Measurements from ENCODE around the gene PIK3R2. TPM values are rescaled to one million over a fixed set of nuclear protein-coding genes. Genes with fewer than 3 reads are reported as not detected.

PIK3R2 gene
- total RNA-seq, 1 experiment from 2014 or later = 37.6 TPM

DNA sequence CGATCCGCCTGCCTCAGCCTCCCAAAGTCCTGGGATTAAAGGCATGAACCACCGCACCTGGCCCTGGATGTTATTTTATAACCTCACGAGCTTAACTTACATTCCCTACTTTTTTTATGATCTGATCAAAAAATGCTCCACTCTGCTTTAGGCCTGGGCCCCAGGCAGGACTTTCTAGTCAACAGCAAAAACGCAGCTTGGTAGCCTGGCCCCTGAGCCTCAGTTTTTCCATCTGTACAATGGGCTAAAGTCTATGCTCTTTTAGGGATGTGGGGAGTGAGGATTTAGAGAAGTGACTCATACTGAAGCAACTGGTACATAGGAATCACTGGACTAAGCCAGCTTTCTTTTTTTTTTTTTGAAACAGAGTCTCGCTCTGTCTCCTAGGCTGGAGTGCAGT is 11.9 kb upstream of the PIK3R2 start:
- H3K4me3 ChIP-seq (ENCODE audit: low read depth in 2 of 2, low read length in 2 of 2) = no peak overlapping the region
- intact Hi-C loops (cut with micrococcal nuclease; ENCODE audit: unreplicated experiment) = no loop called here
- H3K9me3 ChIP-seq (ENCODE audit: control insufficient read depth, insufficient read depth, low read depth, low read length) = no peaks in the 10 kb centered on the region
- TF ChIP-seq, protein P1, sequence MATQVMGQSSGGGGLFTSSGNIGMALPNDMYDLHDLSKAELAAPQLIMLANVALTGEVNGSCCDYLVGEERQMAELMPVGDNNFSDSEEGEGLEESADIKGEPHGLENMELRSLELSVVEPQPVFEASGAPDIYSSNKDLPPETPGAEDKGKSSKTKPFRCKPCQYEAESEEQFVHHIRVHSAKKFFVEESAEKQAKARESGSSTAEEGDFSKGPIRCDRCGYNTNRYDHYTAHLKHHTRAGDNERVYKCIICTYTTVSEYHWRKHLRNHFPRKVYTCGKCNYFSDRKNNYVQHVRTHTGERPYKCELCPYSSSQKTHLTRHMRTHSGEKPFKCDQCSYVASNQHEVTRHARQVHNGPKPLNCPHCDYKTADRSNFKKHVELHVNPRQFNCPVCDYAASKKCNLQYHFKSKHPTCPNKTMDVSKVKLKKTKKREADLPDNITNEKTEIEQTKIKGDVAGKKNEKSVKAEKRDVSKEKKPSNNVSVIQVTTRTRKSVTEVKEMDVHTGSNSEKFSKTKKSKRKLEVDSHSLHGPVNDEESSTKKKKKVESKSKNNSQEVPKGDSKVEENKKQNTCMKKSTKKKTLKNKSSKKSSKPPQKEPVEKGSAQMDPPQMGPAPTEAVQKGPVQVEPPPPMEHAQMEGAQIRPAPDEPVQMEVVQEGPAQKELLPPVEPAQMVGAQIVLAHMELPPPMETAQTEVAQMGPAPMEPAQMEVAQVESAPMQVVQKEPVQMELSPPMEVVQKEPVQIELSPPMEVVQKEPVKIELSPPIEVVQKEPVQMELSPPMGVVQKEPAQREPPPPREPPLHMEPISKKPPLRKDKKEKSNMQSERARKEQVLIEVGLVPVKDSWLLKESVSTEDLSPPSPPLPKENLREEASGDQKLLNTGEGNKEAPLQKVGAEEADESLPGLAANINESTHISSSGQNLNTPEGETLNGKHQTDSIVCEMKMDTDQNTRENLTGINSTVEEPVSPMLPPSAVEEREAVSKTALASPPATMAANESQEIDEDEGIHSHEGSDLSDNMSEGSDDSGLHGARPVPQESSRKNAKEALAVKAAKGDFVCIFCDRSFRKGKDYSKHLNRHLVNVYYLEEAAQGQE (IDR thresholded peaks at IDR 0.05; ENCODE audit: insufficient read depth in 1 of 2, low read depth in 2 of 2, low read length in 1 of 2) = no peak
- no peak for TF ChIP-seq SIN3A (IDR thresholded peaks at IDR 0.05; ENCODE audit: borderline replicate concordance, insufficient read depth, low read depth, low read length)
- no peak for TF ChIP-seq POLR2AphosphoS5 (IDR thresholded peaks at IDR 0.05; ENCODE audit: low read depth, low read length)
- no peak for TF ChIP-seq CTCF (IDR thresholded peaks at IDR 0.05)
- TF ChIP-seq TCF7L2 (IDR thresholded peaks at IDR 0.05; ENCODE audit: low read depth, low read length) = no peak
- no peak for ATAC-seq
- BruUV-seq (replicated peaks) = no TSS peak
- H3K36me3 ChIP-seq (ENCODE audit: control insufficient read depth, insufficient read depth, low read length) = no peaks in the 10 kb centered on the region
- H3K27me3 ChIP-seq (ENCODE audit: control insufficient read depth, insufficient read depth, low read length) = no peaks in the 10 kb centered on the region
- no peaks in the 10 kb centered on the region for H3K4me1 ChIP-seq (ENCODE audit: control insufficient read depth, insufficient read depth, low read length)
- in situ Hi-C loops (cut with HindIII; ENCODE audit: low pct_unique_long_range_greater_than_20kb, low sequenced_read_pairs) = no loop called here
- no peak overlapping the region for H3K27ac ChIP-seq (ENCODE audit: low read length)
- CTCF ChIA-PET = interaction anchor here (0.6 kb wide), 2 partner anchors 31 to 69 kb away, joined by 5 to 9 read pairs; no protein-coding TSS in a partner anchor
- POLR2A ChIA-PET = interaction anchor here (0.8 kb wide), 1 partner anchor 31 kb away, joined by 5 read pairs; no protein-coding TSS in a partner anchor
- DNase-seq (ENCODE audit: low read depth, low spot score) = no peak

DNA sequence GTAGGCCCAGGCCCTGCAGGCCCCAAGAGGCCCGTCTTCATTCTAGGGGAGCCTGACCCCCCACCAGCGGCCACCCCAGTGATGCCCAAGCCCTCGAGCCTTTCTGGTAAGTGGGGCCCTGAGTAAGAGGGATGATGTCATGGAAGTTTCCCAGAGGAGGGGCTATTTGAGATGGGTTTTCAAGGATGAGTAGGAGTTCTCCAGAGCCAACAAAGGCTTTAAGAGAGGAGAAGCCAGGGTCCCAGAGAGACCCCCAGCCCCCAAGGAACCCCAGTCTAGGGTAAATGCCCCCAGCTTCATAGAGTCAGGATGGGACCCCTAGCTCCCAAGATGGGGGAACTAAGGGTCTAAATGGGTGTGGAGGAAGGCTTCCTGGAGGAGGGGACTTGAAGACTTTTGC is 9.1 kb upstream of the PIK3R2 start:
- TF ChIP-seq CTCF (IDR thresholded peaks at IDR 0.05) (no peak), SIN3A (IDR thresholded peaks at IDR 0.05; ENCODE audit: borderline replicate concordance, insufficient read depth, low read depth, low read length) (no peak), TCF7L2 (IDR thresholded peaks at IDR 0.05; ENCODE audit: low read depth, low read length) (no peak), POLR2AphosphoS5 (IDR thresholded peaks at IDR 0.05; ENCODE audit: low read depth, low read length) (no peak)
- TF ChIP-seq, protein P1 (IDR thresholded peaks at IDR 0.05; ENCODE audit: insufficient read depth in 1 of 2, low read depth in 2 of 2, low read length in 1 of 2) = no peak
- no TSS peak for BruUV-seq (replicated peaks)
- no peak overlapping the region for H3K27ac ChIP-seq (ENCODE audit: low read length)
- DNase-seq (ENCODE audit: low read depth, low spot score) = no peak
- no peaks in the 10 kb centered on the region for H3K4me1 ChIP-seq (ENCODE audit: control insufficient read depth, insufficient read depth, low read length)
- H3K36me3 ChIP-seq (ENCODE audit: control insufficient read depth, insufficient read depth, low read length) = no peaks in the 10 kb centered on the region
- intact Hi-C loops (cut with micrococcal nuclease; ENCODE audit: unreplicated experiment) (no loop called here), in situ Hi-C loops (cut with HindIII; ENCODE audit: low pct_unique_long_range_greater_than_20kb, low sequenced_read_pairs) (no loop called here)
- H3K27me3 ChIP-seq (ENCODE audit: control insufficient read depth, insufficient read depth, low read length) = no peaks in the 10 kb centered on the region
- no peak for ATAC-seq
- H3K9me3 ChIP-seq (ENCODE audit: control insufficient read depth, insufficient read depth, low read depth, low read length) = no peaks in the 10 kb centered on the region
- ChIA-PET CTCF (no interaction called here), POLR2A (no interaction called here)
- H3K4me3 ChIP-seq (ENCODE audit: low read depth in 2 of 2, low read length in 2 of 2) = no peak overlapping the region

Data from Panc1 (cell line).